A673 (cell line): Measurements from ENCODE around the gene NOC4L.

Experiments used
- CTCF ChIP-seq: fragments of 300-800, 200-600 bp; sonication (generic); conservative IDR thresholded peaks from 2 replicates; pipeline ENCODE4 v1.5.1; 2017; ENCODE audit warnings: low read depth, mild to moderate bottlenecking, antibody characterized with exemption, low read length, moderate library complexity, mixed read lengths
- EZH2 ChIP-seq: fragments of 200-600 bp; sonication (generic); IDR thresholded peaks from 2 replicates; pipeline ENCODE4 v1.6.1; 2017; ENCODE audit warnings: borderline replicate concordance, low read depth, mild to moderate bottlenecking, mixed read lengths, antibody characterized with exemption, low read length; ENCODE audit not compliant: poor library complexity, severe bottlenecking

DNA sequence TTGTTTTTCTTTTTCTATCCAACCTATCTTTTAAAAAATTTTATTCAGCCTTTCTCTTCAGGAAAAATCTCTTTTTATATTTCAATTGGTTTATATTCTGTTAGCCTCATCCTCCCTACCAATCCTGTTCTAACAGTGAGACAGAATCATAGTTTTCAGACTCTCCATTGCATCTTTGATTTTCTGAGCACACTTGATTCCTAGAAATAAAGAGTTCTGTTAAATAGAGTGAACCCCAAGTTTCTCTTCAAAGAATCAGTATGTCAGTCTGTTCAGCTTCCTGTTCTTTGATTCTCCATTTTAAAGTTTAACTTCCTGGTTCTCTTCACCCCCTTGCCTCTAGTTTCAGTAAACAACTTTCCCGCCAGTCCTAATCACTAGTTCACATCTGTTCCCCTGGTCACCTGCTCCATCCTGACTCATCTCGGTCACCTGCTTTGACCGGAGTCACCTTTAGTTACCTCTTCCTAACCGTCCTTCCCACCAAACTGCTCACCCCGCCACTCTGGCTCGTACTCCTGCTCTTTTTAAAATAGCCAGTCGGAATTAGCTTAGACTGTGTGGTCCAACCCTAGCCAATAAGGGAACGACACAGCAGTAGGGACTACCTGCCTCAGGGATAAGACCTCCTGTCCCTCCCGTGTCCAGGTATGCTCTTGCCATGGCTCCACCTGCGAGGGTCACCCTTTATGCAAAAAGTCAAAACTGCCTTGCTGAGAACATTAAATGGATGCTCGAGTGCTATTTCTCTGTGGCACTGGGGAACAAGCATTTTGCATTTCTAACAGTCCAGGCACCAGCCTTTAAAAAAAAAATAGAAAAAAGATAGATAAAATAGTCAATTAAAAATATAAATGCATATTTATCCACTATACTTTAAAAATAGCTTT lies 48.5 kb upstream of the NOC4L start:
- no peak for TF ChIP-seq CTCF
- no peak for TF ChIP-seq EZH2
